Measurements from ENCODE around the gene DUOXA2.
"Not testable (repeated sequence)": the region's sequence is repeated elsewhere in the genome, so short reads cannot be mapped to it uniquely, and the experiment has no call there.

DUOXA2 gene

GRCh38 chr15:45134682-45135604, 20.8 kb downstream of the DUOXA2 start:
- peak overlapping the region in 2 of 5 donors; percentile 12 to 18 for H3K4me3 ChIP-seq (ENCODE audit: low read depth in 1 of 5, low read length in 5 of 5)
- no peaks in the 10 kb centered on the region for H3K36me3 ChIP-seq (ENCODE audit: control insufficient read depth in 5 of 5, insufficient read depth in 5 of 5, low read length in 5 of 5)
- H3K4me1 ChIP-seq (ENCODE audit: control insufficient read depth in 5 of 5, insufficient read depth in 5 of 5, low read length in 5 of 5), result peaks cover 0 to 12% (median 10%) of the 10 kb centered on the region in 5 donors
- no peak overlapping the region for H3K27ac ChIP-seq (ENCODE audit: low read depth, low read length)
- no peaks in the 10 kb centered on the region for H3K9me3 ChIP-seq (ENCODE audit: control insufficient read depth in 5 of 5, low read length in 5 of 5)
- H3K9ac ChIP-seq (ENCODE audit: low read length in 5 of 5), result no peak overlapping the region
- peaks cover 15 to 54% (median 33%) of the 10 kb centered on the region in 5 donors for H3K27me3 ChIP-seq (ENCODE audit: control insufficient read depth in 5 of 5, insufficient read depth in 4 of 5, low read length in 5 of 5)

GRCh38 chr15:45135705-45136377, 21.7 kb downstream of the DUOXA2 start:
- H3K27ac ChIP-seq (ENCODE audit: low read depth, low read length); H3K36me3 ChIP-seq (ENCODE audit: control insufficient read depth in 5 of 5, insufficient read depth in 5 of 5, low read length in 5 of 5); H3K9ac ChIP-seq (ENCODE audit: low read length in 5 of 5); H3K4me3 ChIP-seq (ENCODE audit: low read depth in 1 of 5, low read length in 5 of 5); H3K4me1 ChIP-seq (ENCODE audit: control insufficient read depth in 5 of 5, insufficient read depth in 5 of 5, low read length in 5 of 5); H3K9me3 ChIP-seq (ENCODE audit: control insufficient read depth in 5 of 5, low read length in 5 of 5): not testable (repeated sequence)
- peaks cover 15 to 45% (median 26%) of the 10 kb centered on the region in 5 donors for H3K27me3 ChIP-seq (ENCODE audit: control insufficient read depth in 5 of 5, insufficient read depth in 4 of 5, low read length in 5 of 5)

GRCh38 chr15:45136378-45136764, 22.2 kb downstream of the DUOXA2 start:
- H3K9me3 ChIP-seq (ENCODE audit: control insufficient read depth in 5 of 5, low read length in 5 of 5), result no peaks in the 10 kb centered on the region
- H3K4me1 ChIP-seq (ENCODE audit: control insufficient read depth in 5 of 5, insufficient read depth in 5 of 5, low read length in 5 of 5), result peaks cover 0 to 8% (median 5%) of the 10 kb centered on the region in 5 donors
- no peak overlapping the region for H3K4me3 ChIP-seq (ENCODE audit: low read depth in 1 of 5, low read length in 5 of 5)
- H3K36me3 ChIP-seq (ENCODE audit: control insufficient read depth in 5 of 5, insufficient read depth in 5 of 5, low read length in 5 of 5), result no peaks in the 10 kb centered on the region
- no peak overlapping the region for H3K27ac ChIP-seq (ENCODE audit: low read depth, low read length)
- no peak overlapping the region for H3K9ac ChIP-seq (ENCODE audit: low read length in 5 of 5)
- peaks cover 15 to 44% (median 26%) of the 10 kb centered on the region in 5 donors for H3K27me3 ChIP-seq (ENCODE audit: control insufficient read depth in 5 of 5, insufficient read depth in 4 of 5, low read length in 5 of 5)

GRCh38 chr15:45137703-45138102, 23.6 kb downstream of the DUOXA2 start:
- Histone ChIP-seq H3K27me3 (ENCODE audit: control insufficient read depth in 5 of 5, insufficient read depth in 4 of 5, low read length in 5 of 5) (peaks cover 15 to 48% (median 26%) of the 10 kb centered on the region in 5 donors), H3K9ac (ENCODE audit: low read length in 5 of 5) (no peak overlapping the region), H3K9me3 (ENCODE audit: control insufficient read depth in 5 of 5, low read length in 5 of 5) (no peaks in the 10 kb centered on the region), H3K27ac (ENCODE audit: low read depth, low read length) (no peak overlapping the region), H3K36me3 (ENCODE audit: control insufficient read depth in 5 of 5, insufficient read depth in 5 of 5, low read length in 5 of 5) (no peaks in the 10 kb centered on the region), H3K4me1 (ENCODE audit: control insufficient read depth in 5 of 5, insufficient read depth in 5 of 5, low read length in 5 of 5) (peaks cover 0 to 8% (median 5%) of the 10 kb centered on the region in 5 donors), H3K4me3 (ENCODE audit: low read depth in 1 of 5, low read length in 5 of 5) (no peak overlapping the region)

- H3K4me1 ChIP-seq (ENCODE audit: control insufficient read depth in 5 of 5, insufficient read depth in 5 of 5, low read length in 5 of 5), result peaks cover 0 to 8% (median 5%) of the 10 kb centered on the region in 5 donors
- no peaks in the 10 kb centered on the region for H3K9me3 ChIP-seq (ENCODE audit: control insufficient read depth in 5 of 5, low read length in 5 of 5)
- no peak overlapping the region for H3K4me3 ChIP-seq (ENCODE audit: low read depth in 1 of 5, low read length in 5 of 5)
- no peak overlapping the region for H3K9ac ChIP-seq (ENCODE audit: low read length in 5 of 5)
- H3K27me3 ChIP-seq (ENCODE audit: control insufficient read depth in 5 of 5, insufficient read depth in 4 of 5, low read length in 5 of 5), result peaks cover 8 to 38% (median 22%) of the 10 kb centered on the region in 5 donors
- no peak overlapping the region for H3K27ac ChIP-seq (ENCODE audit: low read depth, low read length)
- H3K36me3 ChIP-seq (ENCODE audit: control insufficient read depth in 5 of 5, insufficient read depth in 5 of 5, low read length in 5 of 5), result peaks cover 0 to 4% (median 0%) of the 10 kb centered on the region in 5 donors
Observed at GRCh38 chr15:45138814-45139765, 25.0 kb downstream of the DUOXA2 start.

- Histone ChIP-seq H3K36me3 (ENCODE audit: control insufficient read depth in 5 of 5, insufficient read depth in 5 of 5, low read length in 5 of 5) (peaks cover 0 to 4% (median 0%) of the 10 kb centered on the region in 5 donors), H3K27me3 (ENCODE audit: control insufficient read depth in 5 of 5, insufficient read depth in 4 of 5, low read length in 5 of 5) (peaks cover 6 to 31% (median 16%) of the 10 kb centered on the region in 5 donors), H3K27ac (ENCODE audit: low read depth, low read length) (no peak overlapping the region), H3K4me1 (ENCODE audit: control insufficient read depth in 5 of 5, insufficient read depth in 5 of 5, low read length in 5 of 5) (peaks cover 0 to 7% (median 5%) of the 10 kb centered on the region in 5 donors), H3K4me3 (ENCODE audit: low read depth in 1 of 5, low read length in 5 of 5) (no peak overlapping the region), H3K9me3 (ENCODE audit: control insufficient read depth in 5 of 5, low read length in 5 of 5) (no peaks in the 10 kb centered on the region), H3K9ac (ENCODE audit: low read length in 5 of 5) (no peak overlapping the region)
Observed at GRCh38 chr15:45139770-45140169, 25.6 kb downstream of the DUOXA2 start.

GRCh38 chr15:45140557-45141250, 26.6 kb downstream of the DUOXA2 start:
- peaks cover 3 to 27% (median 12%) of the 10 kb centered on the region in 5 donors for H3K27me3 ChIP-seq (ENCODE audit: control insufficient read depth in 5 of 5, insufficient read depth in 4 of 5, low read length in 5 of 5)
- no peak overlapping the region for H3K27ac ChIP-seq (ENCODE audit: low read depth, low read length)
- H3K36me3 ChIP-seq (ENCODE audit: control insufficient read depth in 5 of 5, insufficient read depth in 5 of 5, low read length in 5 of 5), result peaks cover 0 to 4% (median 0%) of the 10 kb centered on the region in 5 donors
- no peak overlapping the region for H3K9ac ChIP-seq (ENCODE audit: low read length in 5 of 5)
- H3K4me3 ChIP-seq (ENCODE audit: low read depth in 1 of 5, low read length in 5 of 5), result no peak overlapping the region
- no peaks in the 10 kb centered on the region for H3K9me3 ChIP-seq (ENCODE audit: control insufficient read depth in 5 of 5, low read length in 5 of 5)
- no peaks in the 10 kb centered on the region for H3K4me1 ChIP-seq (ENCODE audit: control insufficient read depth in 5 of 5, insufficient read depth in 5 of 5, low read length in 5 of 5)

GRCh38 chr15:45141386-45141785, 27.3 kb downstream of the DUOXA2 start:
- Histone ChIP-seq H3K4me3 (ENCODE audit: low read depth in 1 of 5, low read length in 5 of 5) (no peak overlapping the region), H3K9ac (ENCODE audit: low read length in 5 of 5) (no peak overlapping the region), H3K27me3 (ENCODE audit: control insufficient read depth in 5 of 5, insufficient read depth in 4 of 5, low read length in 5 of 5) (peaks cover 0 to 23% (median 7%) of the 10 kb centered on the region in 5 donors), H3K27ac (ENCODE audit: low read depth, low read length) (no peak overlapping the region), H3K36me3 (ENCODE audit: control insufficient read depth in 5 of 5, insufficient read depth in 5 of 5, low read length in 5 of 5) (peaks cover 0 to 4% (median 0%) of the 10 kb centered on the region in 5 donors), H3K9me3 (ENCODE audit: control insufficient read depth in 5 of 5, low read length in 5 of 5) (no peaks in the 10 kb centered on the region), H3K4me1 (ENCODE audit: control insufficient read depth in 5 of 5, insufficient read depth in 5 of 5, low read length in 5 of 5) (no peaks in the 10 kb centered on the region)

- Histone ChIP-seq H3K9ac (ENCODE audit: low read length in 5 of 5) (no peak overlapping the region), H3K36me3 (ENCODE audit: control insufficient read depth in 5 of 5, insufficient read depth in 5 of 5, low read length in 5 of 5) (peaks cover 0 to 4% (median 0%) of the 10 kb centered on the region in 5 donors), H3K4me3 (ENCODE audit: low read depth in 1 of 5, low read length in 5 of 5) (no peak overlapping the region), H3K4me1 (ENCODE audit: control insufficient read depth in 5 of 5, insufficient read depth in 5 of 5, low read length in 5 of 5) (no peaks in the 10 kb centered on the region), H3K27me3 (ENCODE audit: control insufficient read depth in 5 of 5, insufficient read depth in 4 of 5, low read length in 5 of 5) (peaks cover 0 to 14% (median 2%) of the 10 kb centered on the region in 5 donors), H3K27ac (ENCODE audit: low read depth, low read length) (no peak overlapping the region), H3K9me3 (ENCODE audit: control insufficient read depth in 5 of 5, low read length in 5 of 5) (no peaks in the 10 kb centered on the region)
Observed at GRCh38 chr15:45143056-45143455, 28.9 kb downstream of the DUOXA2 start.

Data from subcutaneous abdominal adipose tissue (tissue), 5 donors.